Measurements from ENCODE around the gene STMN3. TPM values are rescaled to one million over a fixed set of nuclear protein-coding genes. Genes with fewer than 3 reads are reported as not detected.
A peak's percentile ranks its signal among the peaks of the same experiment; 100 is the strongest.

The STMN3 gene
- total RNA-seq, 1 donor = 1.1 TPM

GRCh38 chr20:63639093-63639975 lies 13.9 kb downstream of the STMN3 start:
- Histone ChIP-seq H3K27me3 (ENCODE audit: insufficient read depth, low read length) (peaks cover 4% of the 10 kb centered on the region), H4K20me1 (ENCODE audit: insufficient read depth, low read length) (no peaks in the 10 kb centered on the region), H3K4me2 (ENCODE audit: insufficient read depth, low read length) (no peak overlapping the region), H2AFZ (ENCODE audit: low read length) (no peak overlapping the region), H3K36me3 (ENCODE audit: insufficient read depth, low read length) (no peaks in the 10 kb centered on the region), H3K4me1 (ENCODE audit: insufficient read depth, low read length) (peaks cover 3% of the 10 kb centered on the region), H3K79me2 (ENCODE audit: insufficient read depth, low read length) (no peaks in the 10 kb centered on the region), H3K9me3 (ENCODE audit: low read depth, low read length) (no peaks in the 10 kb centered on the region), H3K4me3 (ENCODE audit: insufficient read depth, low read length) (no peak overlapping the region), H3K27ac (ENCODE audit: low read depth, low read length) (no peak overlapping the region)
- no peak for TF ChIP-seq CTCF (IDR thresholded peaks at IDR 0.05; ENCODE audit: extremely low read depth, low read depth, low read length)
- DNase-seq (ENCODE audit: insufficient read length, low spot score, missing footprints) = no peak

GRCh38 chr20:63636752-63637628 lies 16.2 kb downstream of the STMN3 start:
- H3K27ac ChIP-seq (ENCODE audit: low read depth, low read length) = no peak overlapping the region
- H2AFZ ChIP-seq (ENCODE audit: low read length) = peak overlapping the region; percentile 56
- no peaks in the 10 kb centered on the region for H3K27me3 ChIP-seq (ENCODE audit: insufficient read depth, low read length)
- DNase-seq (ENCODE audit: insufficient read length, low spot score, missing footprints) = peak; percentile 90
- H3K4me3 ChIP-seq (ENCODE audit: insufficient read depth, low read length) = no peak overlapping the region
- no peaks in the 10 kb centered on the region for H3K9me3 ChIP-seq (ENCODE audit: low read depth, low read length)
- no peaks in the 10 kb centered on the region for H3K79me2 ChIP-seq (ENCODE audit: insufficient read depth, low read length)
- no peaks in the 10 kb centered on the region for H4K20me1 ChIP-seq (ENCODE audit: insufficient read depth, low read length)
- no peaks in the 10 kb centered on the region for H3K36me3 ChIP-seq (ENCODE audit: insufficient read depth, low read length)
- TF ChIP-seq CTCF (IDR thresholded peaks at IDR 0.05; ENCODE audit: extremely low read depth, low read depth, low read length) = no peak
- H3K4me1 ChIP-seq (ENCODE audit: insufficient read depth, low read length) = peaks cover 3% of the 10 kb centered on the region
- no peak overlapping the region for H3K4me2 ChIP-seq (ENCODE audit: insufficient read depth, low read length)

- Histone ChIP-seq H4K20me1 (ENCODE audit: insufficient read depth, low read length) (no peaks in the 10 kb centered on the region), H3K4me2 (ENCODE audit: insufficient read depth, low read length) (no peak overlapping the region), H3K9me3 (ENCODE audit: low read depth, low read length) (no peaks in the 10 kb centered on the region), H2AFZ (ENCODE audit: low read length) (no peak overlapping the region), H3K4me3 (ENCODE audit: insufficient read depth, low read length) (no peak overlapping the region), H3K27me3 (ENCODE audit: insufficient read depth, low read length) (no peaks in the 10 kb centered on the region), H3K79me2 (ENCODE audit: insufficient read depth, low read length) (no peaks in the 10 kb centered on the region), H3K27ac (ENCODE audit: low read depth, low read length) (no peak overlapping the region), H3K36me3 (ENCODE audit: insufficient read depth, low read length) (no peaks in the 10 kb centered on the region), H3K4me1 (ENCODE audit: insufficient read depth, low read length) (peaks cover 3% of the 10 kb centered on the region)
- TF ChIP-seq CTCF (IDR thresholded peaks at IDR 0.05; ENCODE audit: extremely low read depth, low read depth, low read length) = no peak
- peak; percentile 34 for DNase-seq (ENCODE audit: insufficient read length, low spot score, missing footprints)
Observed at GRCh38 chr20:63635431-63636141, 17.6 kb downstream of the STMN3 start.

Measured in osteoblast (primary cell).